Large intestine (tissue), 12 donors: Measurements from ENCODE around the gene BBS4. TPM values are rescaled to one million over a fixed set of nuclear protein-coding genes. Genes with fewer than 3 reads are reported as not detected.
"Not testable (repeated sequence)": the region's sequence is repeated elsewhere in the genome, so short reads cannot be mapped to it uniquely, and the experiment has no call there.

ENCODE experiments used
- DNase-seq, 2 donors: peaks; one replicate each; pipeline versions ENCODE4 v3.0.0 to v3.0.0-alpha.2; 2013
- H3K27ac ChIP-seq: one replicate; pipeline ENCODE4 v1.5.1; 2013; ENCODE audit warnings: low read length
- H3K27me3 ChIP-seq: 2 replicates; pipeline ENCODE4 v1.6.1; 2013; ENCODE audit warnings: low read length; ENCODE audit not compliant: control insufficient read depth, insufficient read depth
- H3K36me3 ChIP-seq: 2 replicates; pipeline ENCODE4 v1.6.1; 2013; ENCODE audit warnings: low read length; ENCODE audit not compliant: control insufficient read depth, insufficient read depth
- H3K4me1 ChIP-seq: one replicate; pipeline ENCODE4 v1.6.1; 2013; ENCODE audit warnings: low read length; ENCODE audit not compliant: control insufficient read depth, insufficient read depth
- H3K4me3 ChIP-seq: one replicate; pipeline ENCODE4 v1.5.1; 2013; ENCODE audit warnings: low read length
- H3K9me3 ChIP-seq: one replicate; pipeline ENCODE4 v1.6.1; 2013; ENCODE audit warnings: mild to moderate bottlenecking, low read depth, low read length, moderate library complexity; ENCODE audit not compliant: control insufficient read depth
- WGBS: methylation state at CpG from one replicate; pipeline ENCODE4 v1.1.5; 2013; ENCODE audit warnings: low lambda C conversion rate; ENCODE audit not compliant: insufficient coverage; 5-methylcytosine and 5-hydroxymethylcytosine counted together
- long read RNA-seq, 11 donors: transcript quantifications; one replicate each; lab custom pipeline, GENCODE V29; 2026
- polyA plus RNA-seq: library from polyadenylated mRNA; unstranded; fragments of 120-200 nt; gene quantifications from one replicate; pipeline ENCODE4 v1.2.1, GENCODE V29; 2013

The BBS4 gene
- polyA plus RNA-seq, result 24.7 TPM
- long read RNA-seq, donor 1, partial matches to known transcripts, result 0 of 1 reads
- long read RNA-seq, donor 1, other reads (novel, unspliced or antisense), result 0 of 1 reads
- long read RNA-seq, donor 2, partial matches to known transcripts, result 5 of 21 reads
- long read RNA-seq, donor 2, other reads (novel, unspliced or antisense), result 15 of 21 reads
- long read RNA-seq, donor 3, result 0 reads
- long read RNA-seq, donor 4, partial matches to known transcripts, result 0 of 1 reads
- long read RNA-seq, donor 4, other reads (novel, unspliced or antisense), result 0 of 1 reads
- long read RNA-seq, donor 5, partial matches to known transcripts, result 0 of 2 reads
- long read RNA-seq, donor 5, other reads (novel, unspliced or antisense), result 0 of 2 reads
- long read RNA-seq, donor 6, partial matches to known transcripts, result 0 of 2 reads
- long read RNA-seq, donor 6, other reads (novel, unspliced or antisense), result 0 of 2 reads
- long read RNA-seq, donor 7, partial matches to known transcripts, result 0 of 1 reads
- long read RNA-seq, donor 7, other reads (novel, unspliced or antisense), result 0 of 1 reads
- long read RNA-seq, donor 8, partial matches to known transcripts, result 0 of 5 reads
- long read RNA-seq, donor 8, other reads (novel, unspliced or antisense), result 0 of 5 reads
- long read RNA-seq, donor 9, partial matches to known transcripts, result 0 of 2 reads
- long read RNA-seq, donor 9, other reads (novel, unspliced or antisense), result 0 of 2 reads
- long read RNA-seq, donor 10, partial matches to known transcripts, result 0 of 26 reads
- long read RNA-seq, donor 10, other reads (novel, unspliced or antisense), result 24 of 26 reads
- long read RNA-seq, donor 11, result 0 reads

GRCh38 chr15:72685925-72686794 is at the start of gene BBS4, which contains the start of gene HIGD2B:
BBS4 (plus strand) TSS chr15:72686207; CDS start chr15:72686228, 21 bp downstream.
HIGD2B (minus strand) TSS chr15:72686182; CDS start chr15:72676374, 9,808 bp downstream.
- no peaks in the 10 kb centered on the region for H3K27me3 ChIP-seq
- H3K4me3 ChIP-seq, result peak within 1 kb of the TSS; percentile 87
- peak; percentile 91 to 95 for DNase-seq
- WGBS, result 0% methylated on average over 3 of the region's 49 CpGs
- H3K36me3 ChIP-seq, result no peaks in the 10 kb centered on the region
- H3K27ac ChIP-seq, result peak within 1 kb of the TSS; percentile 91
- H3K9me3 ChIP-seq, result no peaks in the 10 kb centered on the region
- H3K4me1 ChIP-seq, result no peaks in the 10 kb centered on the region

- no CpG with 5 or more reads among the region's 43 CpGs for WGBS
- H3K27me3 ChIP-seq, H3K9me3 ChIP-seq, H3K36me3 ChIP-seq, H3K27ac ChIP-seq, H3K4me1 ChIP-seq: not testable (repeated sequence)
- peak in 1 of 2 donors; percentile 79 for DNase-seq
- H3K4me3 ChIP-seq, result peak overlapping the region; percentile 23
These were observed 49.3 kb upstream of the BBS4 start for GRCh38 chr15:72636519-72637282.

- no CpG with 5 or more reads among the region's 26 CpGs for WGBS
- H3K9me3 ChIP-seq, H3K4me3 ChIP-seq, H3K27ac ChIP-seq, DNase-seq, H3K36me3 ChIP-seq, H3K27me3 ChIP-seq, H3K4me1 ChIP-seq: not testable (repeated sequence)
These were observed 46.1 kb upstream of the BBS4 start for GRCh38 chr15:72639759-72640483.

GRCh38 chr15:72642271-72642670 is 43.7 kb upstream of the BBS4 start:
- not testable (repeated sequence) for H3K4me1 ChIP-seq, H3K4me3 ChIP-seq, DNase-seq, H3K36me3 ChIP-seq, H3K27me3 ChIP-seq, H3K9me3 ChIP-seq, H3K27ac ChIP-seq
- no CpG with 5 or more reads among the region's 2 CpGs for WGBS

- no CpG with 5 or more reads among the region's 10 CpGs for WGBS
These were observed 37.3 kb upstream of the BBS4 start for GRCh38 chr15:72648631-72649253.

GRCh38 chr15:72654397-72654796 is 31.6 kb upstream of the BBS4 start, which contains the start of gene GOLGA6B:
GOLGA6B (plus strand) TSS chr15:72654697; CDS start chr15:72654738, 41 bp downstream.
- no CpG with 5 or more reads among the region's 7 CpGs for WGBS
- not testable (repeated sequence) for H3K4me3 ChIP-seq

More at GRCh38 chr15:72648631-72649253, 37.3 kb upstream of the BBS4 start:
- not testable (repeated sequence) for H3K4me3 ChIP-seq, H3K4me1 ChIP-seq, H3K27ac ChIP-seq, H3K9me3 ChIP-seq, H3K27me3 ChIP-seq, DNase-seq, H3K36me3 ChIP-seq

GRCh38 chr15:72656014-72656413 is 30.0 kb upstream of the BBS4 start:
- H3K4me3 ChIP-seq, DNase-seq, H3K9me3 ChIP-seq, H3K4me1 ChIP-seq, H3K36me3 ChIP-seq, H3K27me3 ChIP-seq, H3K27ac ChIP-seq: not testable (repeated sequence)
- WGBS, result no CpG with 5 or more reads among the region's 3 CpGs

More at GRCh38 chr15:72654397-72654796, 31.6 kb upstream of the BBS4 start, which contains the start of gene GOLGA6B:
- DNase-seq, H3K27ac ChIP-seq, H3K9me3 ChIP-seq, H3K27me3 ChIP-seq, H3K36me3 ChIP-seq, H3K4me1 ChIP-seq: not testable (repeated sequence)

- H3K9me3 ChIP-seq, H3K27ac ChIP-seq: not testable (repeated sequence)
- WGBS, result no CpG with 5 or more reads among the region's 10 CpGs
These were observed 24.9 kb upstream of the BBS4 start for GRCh38 chr15:72661081-72661480.

GRCh38 chr15:72663931-72664330 is 22.1 kb upstream of the BBS4 start:
- H3K4me1 ChIP-seq, H3K4me3 ChIP-seq, H3K9me3 ChIP-seq, DNase-seq, H3K27ac ChIP-seq, H3K36me3 ChIP-seq, H3K27me3 ChIP-seq: not testable (repeated sequence)
- WGBS, result no CpG with 5 or more reads among the region's 8 CpGs

More at GRCh38 chr15:72661081-72661480, 24.9 kb upstream of the BBS4 start:
- not testable (repeated sequence) for H3K4me3 ChIP-seq, H3K36me3 ChIP-seq, DNase-seq, H3K4me1 ChIP-seq, H3K27me3 ChIP-seq
